Adrenal gland (tissue), 5 donors: ENCODE data around the gene MRPL38.

Experiments
- CTCF ChIP-seq, 6 experiments: fragments of 450-650 bp in 4 of 6; fragments of 200-600 bp in 2 of 6; sonication (generic) in 1 of 6; IDR thresholded peaks; 1 replicate in 5 of 6; 2 replicates in 1 of 6; pipeline versions ENCODE4 v1.5.1 to v1.8.0; 2016 to 2021; ENCODE audit warnings: antibody characterized with exemption in 6 of 6, mild to moderate bottlenecking in 2 of 6, moderate library complexity in 1 of 6
- POLR2A ChIP-seq, 2 donors: fragments of 450-650 bp; IDR thresholded peaks; one replicate each; pipeline ENCODE4 v1.6.1; 2017; ENCODE audit warnings: antibody characterized with exemption in 2 of 2, mild to moderate bottlenecking in 2 of 2, moderate library complexity in 1 of 2
- donor health status: DM: no; HTN: no; CAD: no.

DNA sequence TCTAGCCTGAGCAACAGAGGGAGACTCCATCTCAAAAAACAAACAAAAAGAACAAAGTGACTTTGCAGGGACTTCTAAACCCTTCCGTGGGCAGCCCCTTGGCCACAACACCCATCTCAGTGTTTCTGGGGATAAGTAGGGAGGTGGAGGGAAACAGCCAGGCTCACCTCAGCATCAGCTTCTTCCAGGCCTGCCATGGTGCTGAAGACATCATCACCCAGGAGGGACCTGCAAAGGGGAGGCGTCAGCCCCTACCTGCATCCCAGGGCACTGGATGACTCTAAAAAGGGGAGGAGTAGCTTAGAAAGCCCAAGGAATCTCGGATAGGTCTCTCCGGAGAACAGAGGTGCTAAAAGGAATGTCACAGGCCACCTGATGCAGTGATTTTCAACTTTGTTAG, 26.4 kb upstream of the MRPL38 start:
- TF ChIP-seq POLR2A (IDR thresholded peaks at IDR 0.05), result no peak
- no peak for TF ChIP-seq CTCF (IDR thresholded peaks at IDR 0.05)
